Caco-2 (cell line): ENCODE results near the gene NCR2. TPM values are rescaled to one million over a fixed set of nuclear protein-coding genes. Genes with fewer than 3 reads are reported as not detected.

Experiments used
- BruUV-seq: library from RNA; stranded (reverse); fragments of 400-500 nt; replicated peaks from 2 replicates; lab custom pipeline; 2021; lab: Mats Ljungman, UMichigan
- CTCF ChIA-PET: fragments of 300-600 bp; sonication (Branson Sonifier 250); formaldehyde crosslinking; loops from one replicate; lab custom pipeline; 2022; ENCODE audit warnings: antibody characterized with exemption; lab: Charles Lee
- POLR2A ChIA-PET: fragments of 300-600 bp; sonication (Branson Sonifier 250); formaldehyde crosslinking; loops from one replicate; lab custom pipeline; 2022; ENCODE audit warnings: antibody characterized with exemption; lab: Charles Lee
- DNase-seq, 2 experiments: peaks; one replicate each; pipeline versions ENCODE4 v3.0.0 to v3.0.0-alpha.2; 2020 to 2022
- H3K27me3 ChIP-seq: replicated peaks from 2 replicates; pipeline ENCODE4 v1.6.0; 2011; ENCODE audit warnings: low read length; ENCODE audit not compliant: control insufficient read depth, insufficient read depth
- H3K36me3 ChIP-seq: 2 replicates; pipeline ENCODE4 v1.5.1; 2011; ENCODE audit warnings: low read length; ENCODE audit not compliant: control insufficient read depth, insufficient read depth
- H3K4me1 ChIP-seq: fragments of 250-450 bp; sonication (Bioruptor Pico); 2 replicates; pipeline ENCODE4 v1.5.1; 2020; ENCODE audit warnings: mild to moderate bottlenecking
- H3K4me3 ChIP-seq: 2 replicates; pipeline ENCODE4 v1.5.1; 2011; ENCODE audit warnings: low read depth, mild to moderate bottlenecking, control low read depth, low read length
- H3K9me3 ChIP-seq: fragments of 250-450 bp; sonication (Bioruptor Pico); 2 replicates; pipeline ENCODE4 v1.5.1; 2020; ENCODE audit warnings: mild to moderate bottlenecking, moderate library complexity
- H3K27ac Mint-ChIP-seq: one replicate; pipeline ENCODE4 v1.8.0; 2022; ENCODE audit warnings: mixed read lengths; ENCODE audit not compliant: unreplicated experiment
- H3K27me3 Mint-ChIP-seq: one replicate; pipeline ENCODE4 v1.8.0; 2022; ENCODE audit warnings: mixed read lengths; ENCODE audit not compliant: insufficient read depth, unreplicated experiment
- H3K36me3 Mint-ChIP-seq: one replicate; pipeline ENCODE4 v1.8.0; 2022; ENCODE audit warnings: mild to moderate bottlenecking, mixed read lengths; ENCODE audit not compliant: insufficient read depth, unreplicated experiment
- H3K4me1 Mint-ChIP-seq: one replicate; pipeline ENCODE4 v1.8.0; 2022; ENCODE audit warnings: low read depth, mixed read lengths; ENCODE audit not compliant: unreplicated experiment
- H3K4me3 Mint-ChIP-seq: one replicate; pipeline ENCODE4 v1.8.0; 2022; ENCODE audit warnings: mild to moderate bottlenecking, moderate library complexity, mixed read lengths; ENCODE audit not compliant: unreplicated experiment
- H3K9me3 Mint-ChIP-seq: one replicate; pipeline ENCODE4 v1.8.0; 2022; ENCODE audit warnings: mixed read lengths; ENCODE audit not compliant: unreplicated experiment
- intact Hi-C: fragments of 100-400 bp; cut with micrococcal nuclease; formaldehyde crosslinking; loops from one replicate; pipeline ENCODE4 v1.10.0; 2022; ENCODE audit not compliant: unreplicated experiment
- total RNA-seq: library from RNA; stranded (reverse); gene quantifications from 2 replicates; pipeline ENCODE4 v1.2.3, GENCODE V29; 2022
- TF ChIP-seq, protein P1 (sequence below), 2 experiments: fragments of 200-600 bp in 1 of 2; IDR thresholded peaks; 1 replicate in 1 of 2; 2 replicates in 1 of 2; pipeline versions ENCODE4 v1.5.1 to v1.8.0; 2011 to 2022; ENCODE audit warnings: antibody characterized with exemption in 1 of 2, control low read depth in 1 of 2, inconsistent platforms in 1 of 2, low read depth in 1 of 2, low read length in 1 of 2, mild to moderate bottlenecking in 1 of 2, moderate library complexity in 1 of 2; ENCODE audit not compliant: insufficient read depth in 1 of 2, severe bottlenecking in 1 of 2, unreplicated experiment in 1 of 2

The NCR2 gene
- total RNA-seq, 1 experiment from 2014 or later = not detected

DNA sequence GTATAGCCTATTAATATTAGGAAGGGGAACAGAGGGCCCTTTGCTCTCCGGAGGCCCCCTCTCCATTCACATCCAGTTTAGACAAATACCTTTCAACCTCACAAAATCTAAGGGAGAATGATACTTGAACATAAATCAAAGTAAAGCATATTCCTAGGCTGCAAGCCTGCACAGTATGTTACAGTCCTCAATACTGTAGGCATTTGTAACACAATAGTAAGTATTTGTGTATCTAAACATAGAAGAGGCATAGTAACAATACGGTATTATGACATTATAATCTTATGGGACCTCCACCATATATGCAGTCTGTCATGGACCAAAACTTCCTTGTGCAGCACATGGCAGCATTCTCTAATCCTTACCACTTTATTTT lies 46.7 kb upstream of the NCR2 start:
- Mint-ChIP-seq H3K27ac (no peak overlapping the region), H3K27me3 (peaks cover 15% of the 10 kb centered on the region), H3K9me3 (no peaks in the 10 kb centered on the region), H3K4me1 (no peaks in the 10 kb centered on the region), H3K4me3 (no peak overlapping the region), H3K36me3 (no peaks in the 10 kb centered on the region)
- Histone ChIP-seq H3K4me3 (no peak overlapping the region), H3K4me1 (no peaks in the 10 kb centered on the region), H3K36me3 (no peaks in the 10 kb centered on the region), H3K9me3 (no peaks in the 10 kb centered on the region), H3K27me3 (peaks cover 1% of the 10 kb centered on the region; the same call in 1 of the 2 replicates)
- CTCF ChIA-PET = no interaction called here
- no peak for DNase-seq
- intact Hi-C loops = no loop called here
- BruUV-seq = no TSS peak
- POLR2A ChIA-PET = no interaction called here
- TF ChIP-seq, protein P1, sequence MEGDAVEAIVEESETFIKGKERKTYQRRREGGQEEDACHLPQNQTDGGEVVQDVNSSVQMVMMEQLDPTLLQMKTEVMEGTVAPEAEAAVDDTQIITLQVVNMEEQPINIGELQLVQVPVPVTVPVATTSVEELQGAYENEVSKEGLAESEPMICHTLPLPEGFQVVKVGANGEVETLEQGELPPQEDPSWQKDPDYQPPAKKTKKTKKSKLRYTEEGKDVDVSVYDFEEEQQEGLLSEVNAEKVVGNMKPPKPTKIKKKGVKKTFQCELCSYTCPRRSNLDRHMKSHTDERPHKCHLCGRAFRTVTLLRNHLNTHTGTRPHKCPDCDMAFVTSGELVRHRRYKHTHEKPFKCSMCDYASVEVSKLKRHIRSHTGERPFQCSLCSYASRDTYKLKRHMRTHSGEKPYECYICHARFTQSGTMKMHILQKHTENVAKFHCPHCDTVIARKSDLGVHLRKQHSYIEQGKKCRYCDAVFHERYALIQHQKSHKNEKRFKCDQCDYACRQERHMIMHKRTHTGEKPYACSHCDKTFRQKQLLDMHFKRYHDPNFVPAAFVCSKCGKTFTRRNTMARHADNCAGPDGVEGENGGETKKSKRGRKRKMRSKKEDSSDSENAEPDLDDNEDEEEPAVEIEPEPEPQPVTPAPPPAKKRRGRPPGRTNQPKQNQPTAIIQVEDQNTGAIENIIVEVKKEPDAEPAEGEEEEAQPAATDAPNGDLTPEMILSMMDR (IDR thresholded peaks at IDR 0.05; ENCODE audit: insufficient read depth in 1 of 2, low read depth in 1 of 2, low read length in 1 of 2, severe bottlenecking in 1 of 2, unreplicated experiment in 1 of 2) = no peak

GRCh38 chr6:41289815-41290214 lies 45.6 kb upstream of the NCR2 start:
- no peaks in the 10 kb centered on the region for H3K9me3 Mint-ChIP-seq
- Histone ChIP-seq H3K27me3 (peaks cover 1% of the 10 kb centered on the region; the same call in 1 of the 2 replicates), H3K36me3 (no peaks in the 10 kb centered on the region), H3K9me3 (no peaks in the 10 kb centered on the region), H3K4me3 (no peak overlapping the region), H3K4me1 (no peaks in the 10 kb centered on the region)
- ChIA-PET POLR2A (no interaction called here), CTCF (no interaction called here)
- TF ChIP-seq, protein P1 (IDR thresholded peaks at IDR 0.05; ENCODE audit: insufficient read depth in 1 of 2, low read depth in 1 of 2, low read length in 1 of 2, severe bottlenecking in 1 of 2, unreplicated experiment in 1 of 2) = no peak
- BruUV-seq = no TSS peak
- no peaks in the 10 kb centered on the region for H3K4me1 Mint-ChIP-seq
- H3K27ac Mint-ChIP-seq = no peak overlapping the region
- H3K27me3 Mint-ChIP-seq = peaks cover 15% of the 10 kb centered on the region
- no peak for DNase-seq
- H3K36me3 Mint-ChIP-seq = no peaks in the 10 kb centered on the region
- intact Hi-C loops = no loop called here
- H3K4me3 Mint-ChIP-seq = no peak overlapping the region

GRCh38 chr6:41291717-41292116 lies 43.7 kb upstream of the NCR2 start:
- H3K9me3 ChIP-seq = peaks cover 4% of the 10 kb centered on the region
- no peaks in the 10 kb centered on the region for H3K4me1 ChIP-seq
- TF ChIP-seq, protein P1 (IDR thresholded peaks at IDR 0.05; ENCODE audit: insufficient read depth in 1 of 2, low read depth in 1 of 2, low read length in 1 of 2, severe bottlenecking in 1 of 2, unreplicated experiment in 1 of 2) = no peak
- H3K4me1 Mint-ChIP-seq = no peaks in the 10 kb centered on the region
- intact Hi-C loops = no loop called here
- no peaks in the 10 kb centered on the region for H3K36me3 ChIP-seq
- no peak overlapping the region for H3K4me3 Mint-ChIP-seq
- no peak overlapping the region for H3K27ac Mint-ChIP-seq
- POLR2A ChIA-PET = no interaction called here
- no peak overlapping the region for H3K4me3 ChIP-seq
- CTCF ChIA-PET = no interaction called here
- H3K36me3 Mint-ChIP-seq = no peaks in the 10 kb centered on the region
- peaks cover 1% of the 10 kb centered on the region; the same call in 1 of the 2 replicates for H3K27me3 ChIP-seq
- DNase-seq = no peak
- H3K9me3 Mint-ChIP-seq = peaks cover 15% of the 10 kb centered on the region
- H3K27me3 Mint-ChIP-seq = peaks cover 15% of the 10 kb centered on the region
- no TSS peak for BruUV-seq
